Measurements from ENCODE around the gene YIPF5.

Gene YIPF5

DNA sequence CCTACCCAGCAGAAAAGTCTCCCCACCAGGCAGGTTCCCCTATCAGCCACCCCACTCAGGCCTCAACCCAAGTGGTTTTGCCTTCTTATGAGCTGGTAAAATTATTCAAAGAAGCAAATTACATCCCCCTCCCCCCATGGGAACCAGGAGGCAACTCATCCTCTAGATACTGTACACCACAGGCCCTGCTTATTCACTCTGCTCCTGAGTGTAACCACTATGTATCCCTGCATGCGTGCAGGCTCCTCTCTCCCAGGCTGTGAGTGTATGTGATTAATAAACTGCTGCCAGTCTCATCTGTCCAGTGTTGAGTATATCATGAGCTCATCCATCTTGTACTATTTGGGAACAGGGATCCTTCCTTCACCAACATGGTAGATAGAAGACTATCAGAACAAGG lies 8.8 kb upstream of the YIPF5 start:
- DNase-seq (ENCODE audit: low read depth in 4 of 4, low spot score in 1 of 4) = no peak

DNA sequence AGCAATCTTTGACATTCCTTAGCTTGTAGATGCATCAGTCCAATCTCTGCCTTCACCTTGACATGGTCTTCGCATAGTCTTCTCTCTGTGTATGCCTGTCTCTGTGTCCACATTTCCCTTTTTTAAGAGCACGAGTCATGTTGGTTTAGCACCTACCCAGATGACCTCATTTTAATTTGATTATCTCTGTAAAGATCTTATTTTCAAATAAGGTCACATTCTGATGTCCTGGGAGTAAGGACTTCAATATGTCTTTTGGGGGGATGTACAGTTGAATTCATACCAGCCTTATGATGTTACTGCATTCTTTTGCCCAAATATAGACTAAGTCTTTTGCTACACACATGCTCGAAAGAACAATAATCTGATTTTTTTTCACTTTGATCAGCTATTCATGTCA lies 7.1 kb upstream of the YIPF5 start:
- DNase-seq (ENCODE audit: low read depth in 4 of 4, low spot score in 1 of 4) = no peak

DNA sequence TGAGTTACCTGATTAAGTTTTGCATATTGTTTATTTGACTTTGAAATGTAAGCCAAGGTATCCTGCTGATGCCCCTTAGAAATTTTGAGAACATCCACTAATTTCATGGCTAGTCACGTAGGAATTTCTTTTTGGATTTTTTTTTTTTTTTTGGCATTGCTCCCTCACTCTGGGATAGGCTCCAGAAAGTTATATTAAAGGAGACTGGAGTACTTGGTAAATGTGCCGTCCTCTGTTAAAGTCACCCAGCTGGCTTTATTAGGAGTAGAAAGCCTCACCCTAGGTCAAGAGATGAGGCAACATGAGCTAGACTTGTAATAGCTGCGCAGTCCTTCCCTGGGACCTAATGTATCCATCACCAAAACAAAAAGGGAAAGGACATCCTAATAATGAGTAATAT lies 3.3 kb upstream of the YIPF5 start:
- DNase-seq (ENCODE audit: low read depth in 4 of 4, low spot score in 1 of 4) = no peak

DNA sequence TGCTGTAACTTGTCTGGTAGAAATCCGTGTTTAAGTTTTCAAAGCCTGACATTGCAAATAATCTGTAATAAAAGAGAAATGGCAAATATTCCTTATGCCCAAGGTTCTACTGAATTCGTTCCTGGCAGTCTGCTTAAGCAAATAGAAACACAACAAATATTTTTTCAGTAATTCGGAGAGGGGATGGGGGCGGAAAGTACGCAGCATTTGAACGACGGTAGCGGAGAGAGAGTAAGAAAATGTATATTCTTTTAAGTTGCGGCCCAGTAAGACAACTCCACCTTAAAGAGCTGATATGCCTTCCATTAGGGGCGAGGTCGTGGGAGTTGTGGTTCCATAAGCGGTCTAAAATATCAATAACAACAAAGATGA lies 569 bp downstream of the YIPF5 start:
- no peak for DNase-seq (ENCODE audit: low read depth in 4 of 4, low spot score in 1 of 4)

DNA sequence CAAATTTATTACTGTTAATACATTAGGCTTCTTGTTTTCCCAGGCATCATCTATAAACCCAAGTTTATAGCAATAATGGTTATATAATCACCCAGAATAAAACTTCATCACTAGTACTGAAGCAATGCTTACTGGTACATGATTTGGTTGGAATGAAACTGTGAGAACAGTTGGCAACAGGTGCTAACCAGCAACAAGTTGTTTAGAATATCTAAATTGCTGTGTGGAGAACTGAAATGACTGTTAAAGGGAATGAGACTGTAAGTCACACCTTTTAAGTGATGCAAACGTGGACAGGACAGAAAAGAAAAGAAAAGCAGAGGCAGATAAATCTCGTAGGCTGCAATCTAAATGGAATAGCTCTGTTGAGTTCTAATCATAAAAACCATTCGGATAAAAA lies 2.5 kb downstream of the YIPF5 start:
- DNase-seq (ENCODE audit: low read depth in 4 of 4, low spot score in 1 of 4) = no peak

DNA sequence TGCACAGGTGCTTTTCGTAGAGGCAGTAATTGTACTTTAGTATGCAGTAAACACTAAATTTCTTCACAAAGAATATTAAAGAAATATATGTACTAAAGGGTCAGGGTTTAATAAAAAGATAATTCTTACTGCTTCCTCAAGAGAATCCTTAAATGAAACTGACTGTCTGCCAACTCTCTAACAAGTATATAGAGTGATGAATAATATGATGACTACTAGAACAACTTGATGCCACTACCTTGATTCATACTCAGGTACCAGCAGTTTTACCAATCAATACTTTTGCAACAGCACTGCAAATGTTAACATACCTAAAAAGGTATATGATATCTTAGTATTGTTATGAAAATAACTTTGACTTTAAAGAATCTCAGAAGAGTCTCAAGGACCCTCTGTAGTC lies 3.8 kb downstream of the YIPF5 start:
- DNase-seq (ENCODE audit: low read depth in 4 of 4, low spot score in 1 of 4) = no peak

DNA sequence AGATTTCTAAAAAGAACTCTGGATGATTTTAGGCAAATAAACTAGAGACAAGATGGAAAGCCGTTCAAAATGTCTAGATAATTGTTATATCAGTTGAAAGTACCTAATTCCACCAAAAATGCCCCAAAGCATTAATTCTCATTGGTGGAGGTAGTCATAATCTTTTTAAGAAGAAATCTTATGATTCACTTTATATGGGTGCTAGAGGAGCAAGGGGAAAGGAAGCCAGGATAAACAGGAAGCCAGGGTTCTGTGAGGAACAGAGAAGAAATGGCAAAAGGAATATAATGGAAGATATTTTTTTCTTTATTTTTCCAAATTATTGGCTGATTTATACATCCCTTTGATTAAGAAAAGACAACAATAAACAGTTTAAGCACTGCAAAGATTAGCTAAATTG lies 7.8 kb downstream of the YIPF5 start:
- no peak for DNase-seq (ENCODE audit: low read depth in 4 of 4, low spot score in 1 of 4)

DNA sequence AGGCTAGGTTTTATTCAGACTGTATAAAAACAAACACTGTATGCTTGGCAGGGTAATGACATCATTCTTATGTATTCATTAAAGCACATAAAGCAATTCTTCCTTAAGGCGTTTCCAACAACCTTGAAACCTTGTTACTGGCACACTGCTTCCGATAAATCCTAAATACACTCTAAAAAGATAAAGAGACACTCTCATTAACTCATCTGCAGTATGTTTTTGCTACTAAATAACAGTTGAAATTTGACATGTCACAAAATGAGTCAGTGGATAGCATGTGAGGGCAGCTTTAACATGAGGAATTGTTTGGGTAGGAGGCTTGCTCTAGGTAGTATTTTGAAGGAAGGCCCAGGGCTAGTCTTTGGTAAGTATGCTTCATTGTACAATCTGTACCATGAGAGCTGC lies 13.7 kb downstream of the YIPF5 start:
- no peak for DNase-seq (ENCODE audit: low read depth in 4 of 4, low spot score in 1 of 4)

DNA sequence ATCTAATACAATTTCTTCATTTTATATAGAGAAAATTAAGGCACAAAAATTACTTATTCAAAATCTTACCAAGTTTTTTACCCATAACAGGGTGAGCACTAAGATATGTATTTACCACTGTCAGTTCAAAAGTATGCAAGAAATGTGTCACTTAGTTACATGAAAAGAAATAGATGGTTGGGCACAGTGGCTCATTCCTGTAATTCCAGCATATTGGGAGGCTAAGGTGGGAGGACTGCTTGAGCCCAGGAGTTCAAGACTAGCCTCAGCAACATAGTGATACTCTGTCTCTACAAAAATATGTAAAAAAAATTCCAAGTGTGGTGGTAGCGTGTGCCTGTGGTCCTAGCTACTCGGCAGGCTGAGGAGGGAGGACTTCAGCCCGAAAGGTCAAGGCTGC lies 19.4 kb downstream of the YIPF5 start:
- no peak for DNase-seq (ENCODE audit: low read depth in 4 of 4, low spot score in 1 of 4)

DNA sequence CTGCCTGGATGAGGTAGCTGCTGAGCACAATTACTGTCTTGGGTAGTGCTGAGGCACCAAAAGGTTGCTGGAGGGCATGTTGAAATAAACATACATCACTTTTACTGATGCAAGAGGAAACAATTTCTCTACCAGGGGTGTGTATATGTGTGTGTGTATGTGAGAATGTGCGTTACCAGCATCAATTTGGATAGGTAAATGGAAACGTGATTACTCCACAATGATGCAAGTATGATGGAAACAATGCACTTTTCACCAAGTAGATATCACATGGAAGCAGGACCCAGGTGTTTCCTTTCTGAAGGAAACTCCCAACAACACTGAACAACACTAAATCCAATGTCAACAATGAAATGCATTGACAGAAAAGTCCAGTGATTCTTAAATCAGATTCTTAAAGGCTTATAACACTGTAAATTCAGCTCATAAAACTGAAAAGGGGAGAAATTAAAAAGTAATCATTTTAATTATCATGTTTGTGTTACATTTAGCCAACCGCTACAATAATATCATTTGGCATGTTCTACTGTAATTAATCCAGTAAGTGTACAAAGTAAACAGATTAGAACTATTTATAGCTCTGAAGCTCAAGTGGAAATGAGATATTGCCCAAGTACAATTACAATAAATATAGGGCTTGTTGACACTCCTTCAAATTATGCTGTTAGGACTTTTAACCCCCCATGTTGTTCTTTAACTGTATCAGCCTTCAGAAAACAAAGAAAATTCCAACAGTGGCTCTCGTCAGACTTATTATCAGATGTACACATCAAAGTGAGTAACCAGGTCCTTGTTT lies 25.3 kb downstream of the YIPF5 start:
- DNase-seq (ENCODE audit: low read depth in 4 of 4, low spot score in 1 of 4) = no peak

DNA sequence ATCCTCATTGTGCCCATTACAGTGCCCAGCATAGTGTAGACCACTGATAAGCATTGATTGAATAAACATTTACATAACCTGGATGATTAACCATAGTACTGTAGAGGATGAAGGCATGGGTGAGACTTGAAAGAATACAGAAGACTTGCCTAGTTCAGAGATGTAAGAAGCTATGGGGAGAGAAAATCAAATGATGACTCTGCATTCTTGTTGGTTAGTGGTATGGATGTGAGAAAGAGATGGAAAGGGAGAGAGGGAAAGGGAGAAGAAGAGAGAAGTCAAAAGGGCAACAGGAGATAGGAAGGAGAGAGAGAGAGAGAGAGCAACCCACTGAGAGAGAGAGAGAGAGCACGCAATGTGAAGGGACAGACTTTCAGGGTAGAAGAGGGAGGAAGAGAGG lies 26.8 kb downstream of the YIPF5 start:
- no peak for DNase-seq (ENCODE audit: low read depth in 4 of 4, low spot score in 1 of 4)

DNA sequence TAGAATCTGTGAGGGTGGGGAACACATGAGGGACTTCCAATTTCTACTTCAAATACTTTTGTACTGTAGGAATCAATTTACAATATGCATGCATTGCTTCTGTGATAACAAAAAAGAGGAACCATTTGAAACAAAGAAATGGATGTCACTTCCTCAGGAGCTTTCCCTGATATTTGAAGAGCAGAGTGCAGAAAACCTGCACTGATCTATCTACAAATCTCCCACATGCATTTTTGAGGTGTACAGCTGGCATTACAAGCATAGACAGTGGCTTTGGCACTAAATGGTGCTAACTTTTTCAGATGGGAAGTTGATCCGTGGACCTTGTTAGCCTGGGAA lies 27.7 kb downstream of the YIPF5 start:
- DNase-seq (ENCODE audit: low read depth in 4 of 4, low spot score in 1 of 4) = no peak

DNA sequence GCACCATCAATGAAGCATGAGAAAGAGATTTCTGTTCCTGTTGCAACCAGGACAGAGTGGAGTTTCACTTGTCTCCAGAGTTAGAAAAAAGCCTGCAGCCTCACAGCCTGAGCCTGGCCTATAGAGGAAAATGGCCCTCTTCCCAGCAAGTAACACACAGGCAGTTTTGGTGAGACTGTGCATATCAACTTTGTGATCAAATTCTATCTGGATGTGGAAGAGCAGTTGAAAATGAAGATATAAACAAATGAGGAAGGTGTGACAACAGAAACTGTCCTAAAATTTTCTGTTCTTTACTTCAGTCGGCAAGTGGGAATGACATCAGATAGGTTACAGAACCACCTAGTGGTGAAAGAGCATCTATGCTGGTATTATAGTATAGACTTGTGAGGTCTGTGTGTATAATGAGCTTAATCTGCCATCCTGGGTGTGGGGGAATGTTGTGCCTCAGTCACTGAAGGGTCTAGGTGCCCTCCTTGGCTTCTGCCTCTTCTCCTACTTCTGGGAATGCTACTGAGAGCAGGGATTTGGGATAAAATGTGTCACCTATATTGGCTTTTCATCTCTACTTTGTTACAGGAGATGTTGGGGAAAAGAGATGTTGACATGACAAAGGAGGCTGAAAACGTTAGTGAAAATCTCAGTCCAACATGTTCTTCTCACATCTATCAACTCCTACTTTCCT lies 28.2 kb downstream of the YIPF5 start:
- no peak for DNase-seq (ENCODE audit: low read depth in 4 of 4, low spot score in 1 of 4)

DNA sequence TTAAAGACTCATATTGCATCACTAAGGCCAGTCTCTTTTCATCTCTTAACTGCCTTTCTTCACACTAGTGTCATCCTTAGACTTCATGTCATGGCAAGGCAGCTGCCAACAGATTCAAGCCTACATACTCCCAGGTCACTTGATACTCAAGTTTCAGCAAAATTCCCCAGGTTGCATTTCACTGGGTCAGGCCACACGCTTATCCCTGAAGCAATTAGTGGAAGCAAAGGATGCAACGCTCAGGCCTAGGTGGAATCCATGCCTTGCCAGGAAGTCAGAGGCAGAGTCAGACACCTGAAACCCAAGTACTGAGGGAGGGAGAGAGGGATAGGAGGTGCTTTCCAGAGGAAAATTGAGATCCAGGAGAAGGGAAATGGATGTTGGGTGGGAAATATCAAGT lies 28.9 kb downstream of the YIPF5 start:
- no peak for DNase-seq (ENCODE audit: low read depth in 4 of 4, low spot score in 1 of 4)

DNA sequence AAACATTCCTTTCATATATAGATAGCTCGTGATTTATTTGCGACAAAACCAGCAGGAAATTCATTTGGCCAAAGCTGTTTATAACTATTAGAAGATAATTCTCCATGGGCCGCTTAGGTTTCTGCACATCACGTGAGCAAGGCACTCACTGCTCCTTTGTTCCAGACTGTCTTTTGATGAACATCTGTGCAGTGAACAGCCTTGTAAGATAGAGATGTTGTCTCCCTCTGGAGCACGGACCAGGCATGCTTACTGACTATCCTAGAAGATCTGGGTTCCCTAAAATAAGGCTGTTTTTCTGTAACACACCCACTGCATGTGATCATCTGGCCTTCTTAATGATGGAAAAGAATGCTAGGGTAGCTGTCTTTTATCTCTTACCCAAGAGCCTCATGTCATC lies 30.9 kb downstream of the YIPF5 start:
- no peak for DNase-seq (ENCODE audit: low read depth in 4 of 4, low spot score in 1 of 4)

DNA sequence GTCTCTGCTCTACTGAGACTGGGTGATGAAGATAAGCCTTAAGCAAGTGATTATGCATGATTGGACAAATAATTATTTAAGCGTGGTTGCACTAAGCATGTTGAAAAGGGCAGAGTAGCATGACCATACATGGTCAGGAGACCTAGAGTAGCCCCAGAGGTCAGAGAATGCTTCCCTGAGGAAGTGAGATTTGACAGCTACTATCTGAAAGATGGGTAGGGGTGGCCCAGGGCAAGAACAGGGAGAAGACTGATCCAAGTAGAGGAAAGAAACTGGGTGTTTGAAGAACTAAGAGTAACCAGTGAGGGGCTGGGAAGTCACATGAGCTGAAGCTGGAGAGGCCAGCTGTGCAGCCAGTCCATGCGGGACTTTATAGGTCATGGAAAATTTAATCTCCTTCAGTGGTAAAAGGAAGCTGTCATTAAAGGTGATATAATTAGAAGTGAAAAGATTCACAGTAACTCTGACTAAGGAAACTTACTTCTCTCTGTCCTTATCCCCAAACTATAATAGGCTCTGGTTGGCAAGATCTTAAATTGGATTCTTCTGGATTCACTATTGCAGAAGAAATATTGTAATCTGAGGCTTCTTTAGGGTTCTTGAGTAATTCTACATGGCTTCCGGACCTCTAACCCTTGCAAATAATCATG lies 35.2 kb downstream of the YIPF5 start:
- DNase-seq (ENCODE audit: low read depth in 4 of 4, low spot score in 1 of 4) = no peak

DNA sequence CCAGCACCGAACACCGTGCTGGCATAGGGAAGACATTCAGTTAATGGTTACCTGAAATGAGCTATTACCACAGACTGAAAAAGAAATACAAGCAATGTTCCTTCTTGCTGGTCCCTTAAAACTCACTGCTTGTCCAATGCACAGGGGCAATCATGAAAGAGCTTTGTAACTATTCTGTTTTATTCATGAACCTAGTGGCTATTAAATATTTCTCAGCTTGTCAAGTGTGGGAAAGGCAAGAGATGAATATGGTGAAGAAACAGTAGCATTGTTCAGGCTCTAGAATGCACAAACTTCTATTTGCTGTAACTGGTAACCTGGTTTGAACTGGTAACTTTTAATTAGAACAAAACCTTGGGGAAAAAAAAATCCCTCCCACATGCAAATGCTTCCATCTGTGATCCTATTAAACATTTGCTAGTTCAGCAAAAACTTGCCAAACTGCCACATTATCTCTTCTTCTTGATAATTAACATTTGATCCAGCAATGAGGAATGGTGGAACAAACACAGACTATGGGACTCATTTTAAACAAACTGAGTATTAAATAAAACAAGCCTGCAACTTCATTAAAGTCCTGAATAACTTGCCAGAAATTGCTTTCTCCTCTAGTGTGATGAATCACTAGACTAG lies 36.1 kb downstream of the YIPF5 start:
- no peak for DNase-seq (ENCODE audit: low read depth in 4 of 4, low spot score in 1 of 4)

DNA sequence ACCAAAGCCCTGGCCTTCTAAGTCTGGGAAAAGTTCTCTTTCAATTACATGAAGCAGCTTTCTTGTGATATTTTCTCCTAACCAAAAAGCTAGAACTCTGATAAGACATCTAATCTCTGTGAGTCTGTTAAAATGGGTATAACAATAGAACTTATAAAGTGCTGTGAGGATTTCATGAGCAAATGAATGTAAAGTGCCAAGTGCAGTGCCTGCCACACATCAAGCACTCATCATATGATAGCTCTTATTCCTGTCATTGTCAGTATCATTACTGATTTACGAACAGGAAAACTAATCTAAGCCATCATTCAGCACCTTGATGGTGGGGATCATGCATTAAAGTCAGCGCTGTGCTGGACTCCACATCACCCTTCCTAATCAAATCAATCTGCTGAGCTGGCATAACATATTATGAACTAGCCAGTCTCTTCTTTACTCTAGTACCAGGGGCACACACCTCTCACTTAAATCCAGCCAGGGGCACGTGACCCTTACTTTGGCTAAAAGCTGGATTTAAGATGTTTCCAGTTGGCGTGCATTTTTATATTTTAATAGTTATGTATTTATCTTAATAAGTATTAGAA lies 37.3 kb downstream of the YIPF5 start:
- DNase-seq (ENCODE audit: low read depth in 4 of 4, low spot score in 1 of 4) = no peak

DNA sequence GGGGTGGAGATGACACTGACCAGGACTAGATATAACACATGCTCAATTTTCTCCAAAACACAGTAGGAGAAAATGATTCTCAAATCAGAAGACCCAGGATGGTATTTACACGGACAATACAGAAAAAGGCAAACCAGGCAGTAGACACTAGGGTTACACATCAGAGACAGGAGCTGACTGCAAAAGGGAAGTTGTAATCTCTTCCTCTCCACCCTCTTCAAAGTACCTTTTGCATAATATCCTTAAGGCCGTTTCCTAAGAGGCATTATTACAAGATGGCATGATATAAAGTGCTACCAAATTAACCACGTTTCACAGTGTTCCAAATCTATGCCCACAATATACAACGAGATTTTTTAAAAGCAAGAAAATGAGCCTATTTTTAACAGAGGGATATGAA lies 39.2 kb downstream of the YIPF5 start:
- DNase-seq (ENCODE audit: low read depth in 4 of 4, low spot score in 1 of 4) = no peak

DNA sequence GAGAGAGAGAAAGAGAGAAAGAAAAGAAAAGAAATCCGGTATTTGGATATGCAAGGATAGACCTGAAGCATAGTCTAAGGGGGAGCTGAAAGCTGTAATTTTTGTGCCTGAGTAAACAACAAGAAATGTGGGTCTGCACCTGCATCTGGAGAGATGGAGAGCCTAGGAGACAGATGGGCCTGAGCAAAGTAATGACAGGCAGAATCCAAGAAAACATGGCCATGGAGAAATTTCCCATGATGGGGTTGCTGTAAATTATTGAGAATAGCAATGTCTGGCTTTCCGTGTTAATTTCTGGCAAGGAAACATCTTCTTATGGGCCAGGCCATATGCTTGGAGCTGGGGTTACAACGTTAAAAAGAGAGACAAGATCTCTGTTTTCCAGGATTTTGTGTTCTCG lies 40.2 kb downstream of the YIPF5 start:
- DNase-seq (ENCODE audit: low read depth in 4 of 4, low spot score in 1 of 4) = no peak

DNA sequence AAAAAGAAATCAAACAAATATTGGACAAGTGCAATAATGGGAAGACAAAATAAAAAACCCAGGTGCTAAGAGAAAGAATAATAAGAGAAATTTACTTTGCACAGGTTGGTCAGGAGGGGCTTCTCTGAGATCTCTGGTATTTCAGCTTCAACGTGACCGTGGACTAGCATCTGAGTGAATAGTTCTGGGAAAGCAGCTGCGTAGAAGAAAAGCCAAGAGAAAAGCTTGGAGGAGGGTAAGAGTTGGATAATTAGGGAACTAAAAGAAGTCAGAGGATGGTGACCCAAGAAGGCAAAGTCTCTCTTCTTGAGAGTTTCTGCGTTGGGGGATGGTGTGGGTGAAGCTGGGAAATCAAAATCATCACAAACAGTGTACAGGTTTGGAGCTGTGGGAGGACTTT lies 41.6 kb downstream of the YIPF5 start:
- no peak for DNase-seq (ENCODE audit: low read depth in 4 of 4, low spot score in 1 of 4)

DNA sequence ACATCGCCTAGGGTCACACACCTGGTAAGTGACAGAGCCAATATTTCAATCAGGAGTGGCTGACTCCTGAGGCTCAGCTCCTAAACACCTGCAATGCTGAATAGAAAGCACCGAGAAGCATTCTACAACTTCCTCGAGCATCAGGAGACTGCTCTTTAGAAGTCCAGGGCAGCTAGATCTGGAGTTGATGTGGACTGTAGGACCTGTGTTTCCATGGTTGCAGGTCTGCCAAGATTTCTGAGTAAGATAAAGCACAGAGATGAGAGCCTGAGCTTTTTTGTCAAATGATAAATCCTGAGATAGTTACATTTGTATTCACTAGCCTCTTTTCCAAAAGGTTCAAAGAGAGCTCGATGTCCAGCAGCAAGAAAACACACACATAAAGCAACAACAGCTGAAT lies 43.8 kb downstream of the YIPF5 start:
- no peak for DNase-seq (ENCODE audit: low read depth in 4 of 4, low spot score in 1 of 4)
